Right lobe of liver (tissue), 4 donors: ENCODE data around the gene CDH12.
"Not testable (repeated sequence)": the region's sequence is repeated elsewhere in the genome, so short reads cannot be mapped to it uniquely, and the experiment has no call there.

Source experiments
- CTCF ChIP-seq, 4 donors: fragments of 200-600 bp in 3 of 4; fragments of 450-650 bp in 1 of 4; IDR thresholded peaks; one replicate each; pipeline versions ENCODE4 v1.5.1 to v1.8.0; 2016 to 2022; ENCODE audit warnings: antibody characterized with exemption in 4 of 4, mild to moderate bottlenecking in 2 of 4
- POLR2A ChIP-seq: fragments of 450-650 bp; IDR thresholded peaks from one replicate; pipeline ENCODE4 v1.6.1; 2017; ENCODE audit warnings: antibody characterized with exemption, mild to moderate bottlenecking
- donor health status: DM: no; HTN: no; CAD: no.
- donor health status: DM: no; HTN: no; CAD: no.
- donor health status: DM: no; HTN: yes; CAD: no.

GRCh38 chr5:22010808-22011207 lies 842.3 kb downstream of the CDH12 start:
- TF ChIP-seq POLR2A; CTCF (IDR thresholded peaks at IDR 0.05): not testable (repeated sequence)
